ENCODE data around the gene ADAMTS2.

Gene ADAMTS2

GRCh38 chr5:179207470-179207869 lies 137.8 kb downstream of the ADAMTS2 start:
- in situ Hi-C loops (cut with HindIII; ENCODE audit: low sequenced_read_pairs): no loop called here

GRCh38 chr5:179206366-179206765 lies 138.9 kb downstream of the ADAMTS2 start:
- in situ Hi-C loops (cut with HindIII; ENCODE audit: low sequenced_read_pairs): no loop called here

- in situ Hi-C loops (cut with HindIII; ENCODE audit: low sequenced_read_pairs): no loop called here
Observed at GRCh38 chr5:179205277-179205676, 140.0 kb downstream of the ADAMTS2 start.

- in situ Hi-C loops (cut with HindIII; ENCODE audit: low sequenced_read_pairs): no loop called here
Observed at GRCh38 chr5:179204572-179204971, 140.7 kb downstream of the ADAMTS2 start.

GRCh38 chr5:179203248-179203647 lies 142.0 kb downstream of the ADAMTS2 start:
- in situ Hi-C loops (cut with HindIII; ENCODE audit: low sequenced_read_pairs): no loop called here

- in situ Hi-C loops (cut with HindIII; ENCODE audit: low sequenced_read_pairs): no loop called here
Observed at GRCh38 chr5:179201986-179202385, 143.3 kb downstream of the ADAMTS2 start.

GRCh38 chr5:179199246-179199645 lies 146.0 kb downstream of the ADAMTS2 start:
- in situ Hi-C loops (cut with HindIII; ENCODE audit: low sequenced_read_pairs): loop anchor here (5.0 to 25.0 kb wide), 2 partner anchors 153 to 288 kb away; no protein-coding TSS in a partner anchor

- in situ Hi-C loops (cut with HindIII; ENCODE audit: low sequenced_read_pairs): loop anchor here (5.0 to 25.0 kb wide), 2 partner anchors 153 to 288 kb away; no protein-coding TSS in a partner anchor
Observed at GRCh38 chr5:179198825-179199224, 146.4 kb downstream of the ADAMTS2 start.

GRCh38 chr5:179196405-179197079 lies 148.7 kb downstream of the ADAMTS2 start:
- in situ Hi-C loops (cut with HindIII; ENCODE audit: low sequenced_read_pairs): loop anchor here (5.0 to 25.0 kb wide), 2 partner anchors 156 to 291 kb away; no protein-coding TSS in a partner anchor

- in situ Hi-C loops (cut with HindIII; ENCODE audit: low sequenced_read_pairs): loop anchor here (5.0 to 25.0 kb wide), 2 partner anchors 157 to 292 kb away; no protein-coding TSS in a partner anchor
Observed at GRCh38 chr5:179195561-179196404, 149.5 kb downstream of the ADAMTS2 start.

GRCh38 chr5:179194941-179195381 lies 150.3 kb downstream of the ADAMTS2 start:
- in situ Hi-C loops (cut with HindIII; ENCODE audit: low sequenced_read_pairs): loop anchor here (5.0 to 25.0 kb wide), 2 partner anchors 157 to 292 kb away; no protein-coding TSS in a partner anchor

- in situ Hi-C loops (cut with HindIII; ENCODE audit: low sequenced_read_pairs): loop anchor here (25.0 kb wide), 1 partner anchor 293 kb away; no protein-coding TSS in a partner anchor
Observed at GRCh38 chr5:179194201-179194910, 150.9 kb downstream of the ADAMTS2 start.

- in situ Hi-C loops (cut with HindIII; ENCODE audit: low sequenced_read_pairs): loop anchor here (25.0 kb wide), 1 partner anchor 294 kb away; no protein-coding TSS in a partner anchor
Observed at GRCh38 chr5:179193746-179194145, 151.5 kb downstream of the ADAMTS2 start.

- in situ Hi-C loops (cut with HindIII; ENCODE audit: low sequenced_read_pairs): loop anchor here (25.0 kb wide), 1 partner anchor 294 kb away; no protein-coding TSS in a partner anchor
Observed at GRCh38 chr5:179192891-179193470, 152.3 kb downstream of the ADAMTS2 start.

GRCh38 chr5:179192185-179192890 lies 152.9 kb downstream of the ADAMTS2 start:
- in situ Hi-C loops (cut with HindIII; ENCODE audit: low sequenced_read_pairs): loop anchor here (25.0 kb wide), 1 partner anchor 295 kb away; no protein-coding TSS in a partner anchor

GRCh38 chr5:179191506-179192184 lies 153.6 kb downstream of the ADAMTS2 start:
- in situ Hi-C loops (cut with HindIII; ENCODE audit: low sequenced_read_pairs): loop anchor here (25.0 kb wide), 1 partner anchor 296 kb away; no protein-coding TSS in a partner anchor

- in situ Hi-C loops (cut with HindIII; ENCODE audit: low sequenced_read_pairs): loop anchor here (25.0 kb wide), 1 partner anchor 296 kb away; no protein-coding TSS in a partner anchor
Observed at GRCh38 chr5:179190851-179191505, 154.3 kb downstream of the ADAMTS2 start.

GRCh38 chr5:179188636-179189035 lies 156.6 kb downstream of the ADAMTS2 start:
- in situ Hi-C loops (cut with HindIII; ENCODE audit: low sequenced_read_pairs): loop anchor here (5.0 to 25.0 kb wide), 2 partner anchors 64 to 299 kb away; no protein-coding TSS in a partner anchor
